Gastrocnemius medialis (tissue), 4 donors: ENCODE measurements around the gene C1QL4.
"Not testable (repeated sequence)": the region's sequence is repeated elsewhere in the genome, so short reads cannot be mapped to it uniquely, and the experiment has no call there.

ENCODE experiments used
- POLR2A ChIP-seq, 2 donors: fragments of 450-650 bp; IDR thresholded peaks; one replicate each; pipeline ENCODE4 v1.6.1; 2017; ENCODE audit warnings: antibody characterized with exemption in 2 of 2, mild to moderate bottlenecking in 2 of 2, moderate library complexity in 2 of 2
- TF ChIP-seq, protein P1 (sequence below), 5 experiments: fragments of 450-650 bp in 3 of 5; fragments of 200-600 bp in 2 of 5; sonication (generic) in 2 of 5; IDR thresholded peaks in 4 of 5; conservative IDR thresholded peaks in 1 of 5; 1 replicate in 4 of 5; 2 replicates in 1 of 5; pipeline ENCODE4 v1.5.1; 2016 to 2019; ENCODE audit warnings: antibody characterized with exemption in 5 of 5, mild to moderate bottlenecking in 3 of 5, moderate library complexity in 3 of 5

DNA sequence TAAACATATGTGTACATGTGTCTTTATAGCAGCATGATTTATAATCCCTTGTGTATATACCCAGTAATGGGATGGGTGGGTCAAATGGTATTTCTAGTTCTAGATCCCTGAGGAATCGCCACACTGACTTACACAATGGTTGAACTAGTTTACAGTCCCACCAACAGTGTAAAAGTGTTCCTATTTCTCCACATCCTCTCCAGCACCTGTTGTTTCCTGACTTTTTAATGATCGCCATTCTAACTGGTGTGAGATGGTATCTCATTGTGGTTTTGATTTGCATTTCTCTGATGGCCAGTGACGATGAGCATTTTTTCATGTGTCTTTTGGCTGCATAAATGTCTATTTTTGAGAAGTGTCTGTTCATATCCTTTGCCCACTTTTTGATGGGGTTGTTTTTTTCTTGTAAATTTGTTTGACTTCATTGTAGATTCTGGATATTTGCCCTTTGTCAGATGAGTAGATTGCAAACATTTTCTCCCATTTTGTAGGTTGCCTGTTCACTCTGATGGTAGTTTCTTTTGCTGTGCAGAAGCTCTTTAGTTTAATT is 26.5 kb downstream of the C1QL4 start:
- TF ChIP-seq, protein P1, sequence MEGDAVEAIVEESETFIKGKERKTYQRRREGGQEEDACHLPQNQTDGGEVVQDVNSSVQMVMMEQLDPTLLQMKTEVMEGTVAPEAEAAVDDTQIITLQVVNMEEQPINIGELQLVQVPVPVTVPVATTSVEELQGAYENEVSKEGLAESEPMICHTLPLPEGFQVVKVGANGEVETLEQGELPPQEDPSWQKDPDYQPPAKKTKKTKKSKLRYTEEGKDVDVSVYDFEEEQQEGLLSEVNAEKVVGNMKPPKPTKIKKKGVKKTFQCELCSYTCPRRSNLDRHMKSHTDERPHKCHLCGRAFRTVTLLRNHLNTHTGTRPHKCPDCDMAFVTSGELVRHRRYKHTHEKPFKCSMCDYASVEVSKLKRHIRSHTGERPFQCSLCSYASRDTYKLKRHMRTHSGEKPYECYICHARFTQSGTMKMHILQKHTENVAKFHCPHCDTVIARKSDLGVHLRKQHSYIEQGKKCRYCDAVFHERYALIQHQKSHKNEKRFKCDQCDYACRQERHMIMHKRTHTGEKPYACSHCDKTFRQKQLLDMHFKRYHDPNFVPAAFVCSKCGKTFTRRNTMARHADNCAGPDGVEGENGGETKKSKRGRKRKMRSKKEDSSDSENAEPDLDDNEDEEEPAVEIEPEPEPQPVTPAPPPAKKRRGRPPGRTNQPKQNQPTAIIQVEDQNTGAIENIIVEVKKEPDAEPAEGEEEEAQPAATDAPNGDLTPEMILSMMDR (IDR thresholded peaks at IDR 0.05 in 4 of 5, conservative IDR thresholded peaks at IDR 0.05 in 1 of 5) = not testable (repeated sequence)
- not testable (repeated sequence) for TF ChIP-seq POLR2A (IDR thresholded peaks at IDR 0.05)
